DMS53 treated with DMSO at 0.1 percent for 48 hours (cell line): ENCODE data around the gene IKZF4.
A peak's percentile ranks its signal among the peaks of the same experiment; 100 is the strongest.
"Not testable (repeated sequence)": the region's sequence is repeated elsewhere in the genome, so short reads cannot be mapped to it uniquely, and the experiment has no call there.

Source experiments
- DNase-seq: peaks from one replicate; lab custom pipeline; 2025; ENCODE audit not compliant: unreplicated experiment; lab: John Stamatoyannopoulos, UW

The IKZF4 gene

GRCh38 chr12:56038022-56038655 lies 17.3 kb downstream of the IKZF4 start:
- no peak for DNase-seq

- no peak for DNase-seq
Measured at GRCh38 chr12:56040151-56040550, 19.3 kb downstream of the IKZF4 start.

GRCh38 chr12:56040963-56041551 lies 20.2 kb downstream of the IKZF4 start:
- peak; percentile 42 for DNase-seq

- DNase-seq: peak; percentile 98
Measured at GRCh38 chr12:56041552-56042429, 20.9 kb downstream of the IKZF4 start, which contains the start of gene RPS26. RPS26 (plus strand) TSS chr12:56041918; CDS start chr12:56042167, 249 bp downstream.

GRCh38 chr12:56042430-56042813 lies 21.6 kb downstream of the IKZF4 start:
- DNase-seq: not testable (repeated sequence)

DNA sequence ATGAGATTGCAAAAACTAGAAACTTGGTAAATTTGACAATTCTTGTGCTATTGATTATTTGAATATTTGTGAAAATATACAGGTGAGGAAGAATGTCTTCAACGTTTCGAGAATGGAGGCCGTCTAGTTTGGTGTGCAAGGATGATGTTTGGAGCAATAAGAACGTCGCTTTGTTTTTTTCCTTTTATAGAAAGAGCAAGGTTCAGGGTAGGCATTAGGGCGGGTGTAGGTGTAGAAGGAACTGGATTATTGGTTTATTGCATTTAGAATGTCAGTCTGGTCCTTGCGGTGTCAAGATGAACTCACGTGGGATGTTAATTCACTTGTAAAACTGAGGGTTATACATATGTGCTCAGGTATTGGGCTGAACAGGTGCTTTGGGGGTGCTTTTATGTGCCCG lies 22.0 kb downstream of the IKZF4 start:
- DNase-seq: no peak

GRCh38 chr12:56046027-56046780 lies 25.4 kb downstream of the IKZF4 start:
- DNase-seq: no peak

GRCh38 chr12:56053407-56053893 lies 32.6 kb downstream of the IKZF4 start:
- DNase-seq: no peak

DNA sequence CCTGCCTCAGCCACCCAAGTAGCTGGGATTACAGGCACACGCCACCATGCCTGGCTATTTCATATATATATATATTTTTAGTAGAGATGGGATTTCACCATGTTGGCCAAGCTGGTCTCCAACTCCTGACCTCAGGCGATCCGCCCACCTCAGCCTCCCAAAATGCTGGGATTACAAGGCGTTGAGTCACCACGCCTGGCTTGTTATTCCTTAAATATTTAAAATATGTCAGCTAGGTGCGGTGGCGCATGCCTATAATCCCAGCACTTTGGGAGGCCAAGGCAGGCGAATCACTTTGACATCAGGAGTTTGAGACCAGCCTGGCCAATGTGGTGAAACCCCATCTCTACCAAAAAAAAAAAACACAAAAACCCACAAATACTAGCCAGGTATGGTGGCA lies 39.1 kb downstream of the IKZF4 start:
- DNase-seq: not testable (repeated sequence)

- no peak for DNase-seq
Measured at GRCh38 chr12:56061982-56062381, 41.1 kb downstream of the IKZF4 start.

DNA sequence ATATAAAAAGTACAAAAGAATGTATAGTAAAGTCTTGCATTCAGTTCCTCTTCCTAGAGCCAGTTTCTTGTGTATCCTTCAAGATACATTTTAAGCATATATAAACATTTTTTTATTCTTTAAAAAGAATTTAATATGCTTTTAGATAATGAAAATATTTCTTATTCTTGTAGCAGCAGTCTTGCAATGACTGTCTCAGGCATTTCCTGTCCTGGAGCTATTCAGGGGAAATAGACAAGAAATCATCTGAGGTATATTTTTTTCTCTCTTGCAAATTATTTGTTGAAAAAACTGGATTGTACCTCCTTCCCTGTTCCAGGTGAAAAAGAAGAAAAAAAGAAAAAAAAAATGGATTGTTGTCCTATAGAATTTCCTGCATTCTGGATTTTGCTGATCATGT lies 42.2 kb downstream of the IKZF4 start:
- DNase-seq: no peak

DNA sequence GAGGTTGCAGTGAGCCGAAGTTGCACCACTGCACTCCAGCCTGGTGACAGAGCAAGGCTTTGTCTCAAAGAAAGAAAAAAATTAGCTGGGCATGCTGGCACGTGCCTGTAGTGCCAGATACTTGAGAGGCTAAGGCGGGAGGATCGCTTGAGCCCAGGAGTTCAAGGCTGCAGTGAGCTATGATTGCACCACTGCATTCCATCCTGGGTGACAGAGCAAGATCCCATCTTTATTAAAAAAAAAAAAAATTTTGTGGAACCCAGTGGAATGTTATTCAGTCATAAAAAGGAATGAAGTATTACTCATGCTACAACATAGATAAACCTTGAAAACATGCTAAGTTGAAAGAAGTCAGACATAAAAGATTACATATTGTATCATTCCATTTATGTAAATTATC lies 50.8 kb downstream of the IKZF4 start:
- DNase-seq: no peak

DNA sequence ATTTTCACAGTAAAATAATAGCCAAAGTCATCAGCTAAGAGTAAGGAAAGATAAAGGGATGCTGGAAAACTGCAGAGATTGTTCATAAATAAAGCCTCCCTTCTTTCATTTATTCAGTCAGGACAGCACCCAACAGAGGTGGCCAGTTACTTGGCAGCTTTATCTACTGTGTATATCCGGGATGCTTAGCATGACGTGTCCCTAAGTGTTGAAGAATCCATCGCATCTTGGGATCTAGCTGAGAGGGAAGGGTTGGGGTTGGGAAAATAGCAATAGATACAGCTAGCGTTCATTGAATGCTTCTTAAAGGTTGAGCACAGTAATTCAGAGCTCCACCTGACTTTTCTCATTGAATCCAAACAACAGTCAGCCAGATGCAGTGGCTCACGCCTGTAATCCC lies 53.6 kb downstream of the IKZF4 start:
- no peak for DNase-seq

DNA sequence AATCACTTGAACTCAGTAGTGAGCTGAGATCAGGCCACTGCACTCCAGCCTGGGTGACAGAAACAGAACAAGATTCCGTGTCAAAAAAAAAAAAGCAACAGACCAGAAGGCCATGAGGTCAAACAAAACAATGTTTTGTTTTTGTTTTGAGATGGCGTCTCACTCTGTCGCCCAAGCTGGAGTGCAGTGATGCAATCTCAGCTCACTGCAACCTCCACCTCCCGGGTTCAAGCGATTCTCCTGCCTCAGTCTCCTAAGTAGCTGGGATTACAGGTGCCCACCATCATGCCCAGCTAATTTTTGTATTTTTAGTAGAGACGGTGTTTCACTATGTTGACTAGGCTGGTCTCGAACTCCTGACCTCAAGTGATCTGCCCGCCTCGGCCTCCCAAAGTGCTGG lies 57.1 kb downstream of the IKZF4 start:
- not testable (repeated sequence) for DNase-seq

GRCh38 chr12:56078427-56078826 lies 57.6 kb downstream of the IKZF4 start:
- DNase-seq: no peak

- DNase-seq: peak; percentile 80
Measured at GRCh38 chr12:56078931-56079722, 58.3 kb downstream of the IKZF4 start.

DNA sequence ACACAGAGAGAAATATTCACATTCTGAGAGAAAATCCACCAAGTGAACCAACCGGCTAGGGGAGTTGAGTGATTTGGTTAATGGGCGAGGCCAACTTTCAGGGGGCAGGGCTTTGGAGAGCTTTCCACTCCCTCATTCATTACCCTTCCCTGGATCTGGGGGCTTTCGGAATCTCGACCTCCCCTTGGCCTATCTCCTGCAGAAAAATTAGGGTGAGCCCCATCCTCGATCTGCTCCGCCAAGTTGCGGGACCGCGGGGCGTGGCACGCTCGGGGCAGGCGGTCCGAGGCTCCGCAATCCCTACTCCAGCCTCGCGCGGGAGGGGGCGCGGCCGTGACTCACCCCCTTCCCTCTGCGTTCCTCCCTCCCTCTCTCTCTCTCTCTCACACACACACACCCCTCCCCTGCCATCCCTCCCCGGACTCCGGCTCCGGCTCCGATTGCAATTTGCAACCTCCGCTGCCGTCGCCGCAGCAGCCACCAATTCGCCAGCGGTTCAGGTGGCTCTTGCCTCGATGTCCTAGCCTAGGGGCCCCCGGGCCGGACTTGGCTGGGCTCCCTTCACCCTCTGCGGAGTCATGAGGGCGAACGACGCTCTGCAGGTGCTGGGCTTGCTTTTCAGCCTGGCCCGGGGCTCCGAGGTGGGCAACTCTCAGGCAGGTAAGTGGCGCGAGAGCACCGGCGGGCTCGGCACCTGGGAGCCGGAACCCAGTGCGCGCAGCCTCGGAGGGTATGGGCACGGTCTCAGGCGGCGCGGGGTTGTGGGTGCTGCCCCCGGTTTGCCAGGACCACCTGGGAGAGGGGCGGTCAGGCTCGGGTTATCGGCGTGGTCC lies 59.1 kb downstream of the IKZF4 start, which contains the start of gene ERBB3:
Gene ERBB3 (plus strand): TSS at position 443 of the 833 bp plus-strand sequence. CDS start 136 bp downstream, at position 579.
- peak; percentile 88 for DNase-seq

- DNase-seq: no peak
Measured at GRCh38 chr12:56080556-56081138, 59.8 kb downstream of the IKZF4 start.
